ENCODE measurements around the gene UTP25.

- TF ChIP-seq CTCF (IDR thresholded peaks at IDR 0.05; ENCODE audit: extremely low read depth in 1 of 2, insufficient read depth in 1 of 2, low read depth in 1 of 2, low read length in 2 of 2), result no peak
- TF ChIP-seq MAX (IDR thresholded peaks at IDR 0.05; ENCODE audit: insufficient read depth, insufficient read length), result no peak
Measured at GRCh38 chr1:209878964-209879363, 51.2 kb downstream of the UTP25 start.

Measured in endothelial cell of umbilical vein (primary cell).